Muscle layer of duodenum (tissue), 2 donors: Measurements from ENCODE around the gene ENPEP.
"Not testable (repeated sequence)": the region's sequence is repeated elsewhere in the genome, so short reads cannot be mapped to it uniquely, and the experiment has no call there.

Experiments
- H3K27ac ChIP-seq: one replicate; pipeline ENCODE4 v1.7.0; 2013; ENCODE audit warnings: mild to moderate bottlenecking, low read length
- H3K27me3 ChIP-seq: one replicate; pipeline ENCODE4 v1.7.0; 2013; ENCODE audit warnings: low read depth, mild to moderate bottlenecking, control low read depth, low read length
- H3K36me3 ChIP-seq, 2 donors: one replicate each; pipeline ENCODE4 v1.7.0; 2013; ENCODE audit warnings: low read length in 2 of 2, control low read depth in 1 of 2, mild to moderate bottlenecking in 1 of 2; ENCODE audit not compliant: insufficient read depth in 2 of 2, control insufficient read depth in 1 of 2
- H3K4me1 ChIP-seq, 2 donors: one replicate each; pipeline ENCODE4 v1.7.0; 2013; ENCODE audit warnings: low read length in 2 of 2, mild to moderate bottlenecking in 2 of 2, control low read depth in 1 of 2, moderate library complexity in 1 of 2; ENCODE audit not compliant: insufficient read depth in 2 of 2, control insufficient read depth in 1 of 2
- H3K4me3 ChIP-seq, 2 donors: one replicate each; pipeline ENCODE4 v1.7.0; 2013; ENCODE audit warnings: low read length in 2 of 2, low read depth in 1 of 2, mild to moderate bottlenecking in 1 of 2
- H3K9me3 ChIP-seq, 2 donors: one replicate each; pipeline ENCODE4 v1.7.0; 2013; ENCODE audit warnings: low read length in 2 of 2, control low read depth in 1 of 2, mild to moderate bottlenecking in 1 of 2; ENCODE audit not compliant: control insufficient read depth in 1 of 2
- donor health status: healthy.

The ENPEP gene

DNA sequence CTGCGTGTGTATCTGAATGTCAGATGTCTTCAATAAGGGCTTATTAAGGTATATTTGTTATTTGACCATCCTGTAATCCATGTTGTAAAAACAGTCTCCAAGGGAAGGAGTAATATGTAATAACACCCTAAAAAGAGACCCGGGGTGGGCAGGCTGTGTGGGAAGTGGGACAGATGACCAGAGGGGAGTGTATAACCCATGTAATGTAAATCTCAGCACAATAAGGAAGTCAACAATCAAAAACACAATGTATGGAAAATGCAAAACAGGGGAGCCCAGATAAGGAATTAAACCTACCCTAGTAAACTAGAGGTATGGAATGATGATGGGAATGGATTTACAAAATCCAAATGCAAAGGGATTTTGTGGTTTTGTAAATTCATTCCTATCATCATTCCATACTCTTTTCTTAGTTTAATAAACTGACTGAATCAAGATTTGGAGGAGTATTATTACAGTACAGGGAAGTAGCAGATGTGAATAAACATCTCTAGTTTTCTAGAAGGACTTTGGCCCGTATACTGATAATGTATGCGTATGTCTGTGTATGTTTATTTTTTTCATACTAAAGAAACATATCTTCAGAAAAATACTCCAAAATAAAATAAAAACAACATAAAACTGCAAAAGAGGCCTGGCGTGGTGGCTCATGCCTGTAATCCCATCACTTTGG is 15.7 kb upstream of the ENPEP start:
- Histone ChIP-seq H3K4me1 (no peaks in the 10 kb centered on the region), H3K36me3 (no peaks in the 10 kb centered on the region), H3K4me3 (no peak overlapping the region), H3K9me3 (no peaks in the 10 kb centered on the region), H3K27ac (no peak overlapping the region), H3K27me3 (no peaks in the 10 kb centered on the region)

GRCh38 chr4:110467400-110467799 is 8.6 kb upstream of the ENPEP start:
- Histone ChIP-seq H3K27me3 (no peaks in the 10 kb centered on the region), H3K9me3 (peaks cover 0 to 4% of the 10 kb centered on the region in 2 donors), H3K4me1 (no peaks in the 10 kb centered on the region), H3K4me3 (no peak overlapping the region), H3K27ac (no peak overlapping the region), H3K36me3 (no peaks in the 10 kb centered on the region)

DNA sequence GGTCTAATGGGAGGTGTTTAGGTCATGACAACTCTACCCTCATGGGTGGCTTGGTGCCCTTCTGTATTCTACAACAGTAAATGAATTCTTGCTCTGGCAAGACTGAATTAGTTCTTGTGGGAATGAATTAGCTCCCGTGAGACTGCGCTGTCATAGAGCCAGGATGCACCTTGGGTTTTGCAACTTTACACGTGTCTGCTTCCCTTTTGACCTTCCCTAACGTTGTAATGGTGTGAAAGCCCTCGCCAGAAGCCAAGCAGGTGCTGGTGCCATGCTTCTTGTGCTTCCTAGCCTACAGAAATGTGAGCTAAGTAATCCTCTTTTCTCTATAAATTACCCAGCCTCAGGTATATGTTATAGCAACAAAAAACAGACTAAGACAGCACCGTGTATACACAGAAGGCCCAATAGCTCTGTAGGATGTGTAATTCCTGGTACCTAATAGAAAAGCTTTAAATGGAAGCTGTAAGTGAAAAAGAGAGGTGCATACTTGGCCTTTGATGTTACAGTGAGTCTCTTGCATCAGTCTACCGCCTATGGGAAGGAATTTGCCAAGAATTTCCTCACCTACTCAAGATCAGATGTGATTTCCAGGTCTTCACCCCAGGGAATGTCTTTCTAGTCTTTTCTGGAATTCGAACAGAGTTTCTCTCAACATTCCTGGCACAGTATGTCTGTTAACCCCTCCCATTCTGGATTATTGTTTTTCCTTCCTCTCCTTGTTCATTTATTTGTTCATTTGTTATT is 3.2 kb upstream of the ENPEP start:
- no peaks in the 10 kb centered on the region for H3K27me3 ChIP-seq
- H3K9me3 ChIP-seq = peaks cover 0 to 4% of the 10 kb centered on the region in 2 donors
- H3K36me3 ChIP-seq = no peaks in the 10 kb centered on the region
- no peak overlapping the region for H3K4me3 ChIP-seq
- H3K4me1 ChIP-seq = no peaks in the 10 kb centered on the region
- H3K27ac ChIP-seq = no peak overlapping the region

DNA sequence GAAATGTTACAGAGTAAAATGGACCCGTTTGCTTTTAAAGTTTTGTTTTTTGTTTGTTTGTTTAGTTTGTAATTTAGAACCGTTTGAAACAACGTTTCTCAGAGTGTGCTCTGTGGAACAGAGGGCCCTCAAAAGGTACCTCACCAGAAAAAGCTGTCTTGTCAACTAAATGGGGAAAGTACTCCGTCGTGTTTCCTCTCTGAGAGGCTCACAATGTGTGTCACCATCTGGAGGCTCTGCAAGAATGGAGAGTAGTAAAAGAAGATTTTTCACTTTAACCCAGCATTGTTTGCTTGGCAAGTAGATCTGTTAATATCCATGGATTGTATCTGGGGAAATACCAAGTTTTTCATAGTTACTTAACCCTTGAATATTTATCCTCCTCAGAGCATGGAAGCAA is 1.5 kb upstream of the ENPEP start:
- no peaks in the 10 kb centered on the region for H3K36me3 ChIP-seq
- H3K4me3 ChIP-seq = no peak overlapping the region
- H3K4me1 ChIP-seq = no peaks in the 10 kb centered on the region
- no peak overlapping the region for H3K27ac ChIP-seq
- no peaks in the 10 kb centered on the region for H3K9me3 ChIP-seq
- no peaks in the 10 kb centered on the region for H3K27me3 ChIP-seq

GRCh38 chr4:110475080-110475479 is 875 bp upstream of the ENPEP start:
- not testable (repeated sequence) for H3K36me3 ChIP-seq, H3K4me1 ChIP-seq, H3K4me3 ChIP-seq, H3K27me3 ChIP-seq, H3K27ac ChIP-seq, H3K9me3 ChIP-seq

DNA sequence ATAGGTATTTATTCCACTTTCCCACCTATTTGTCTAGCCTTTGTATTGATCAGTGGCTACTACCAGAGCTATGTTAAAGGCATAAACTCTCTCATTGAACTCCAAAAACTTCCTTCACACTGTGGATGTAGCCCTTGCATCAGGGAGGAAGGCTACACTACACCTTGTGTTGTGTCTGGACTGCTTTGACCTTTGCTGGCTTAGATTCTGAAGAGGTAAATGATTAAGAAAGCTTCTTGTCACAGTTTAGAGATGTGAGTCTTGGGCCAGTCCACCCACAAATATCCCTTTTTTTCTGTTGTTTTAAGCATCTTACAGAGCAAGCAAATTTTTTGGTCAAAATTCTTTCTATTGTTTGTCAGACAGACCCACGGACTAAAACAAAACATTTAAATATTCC is 1.9 kb downstream of the ENPEP start:
- Histone ChIP-seq H3K27ac (no peak overlapping the region), H3K27me3 (no peaks in the 10 kb centered on the region), H3K36me3 (no peaks in the 10 kb centered on the region), H3K4me1 (no peaks in the 10 kb centered on the region), H3K4me3 (no peak overlapping the region), H3K9me3 (no peaks in the 10 kb centered on the region)

GRCh38 chr4:110480031-110480549 is 4.1 kb downstream of the ENPEP start:
- H3K36me3 ChIP-seq = no peaks in the 10 kb centered on the region
- H3K4me3 ChIP-seq = no peak overlapping the region
- H3K9me3 ChIP-seq = no peaks in the 10 kb centered on the region
- H3K4me1 ChIP-seq = no peaks in the 10 kb centered on the region
- no peak overlapping the region for H3K27ac ChIP-seq
- H3K27me3 ChIP-seq = no peaks in the 10 kb centered on the region

GRCh38 chr4:110480746-110481271 is 4.9 kb downstream of the ENPEP start:
- Histone ChIP-seq H3K4me1 (no peaks in the 10 kb centered on the region), H3K4me3 (no peak overlapping the region), H3K9me3 (no peaks in the 10 kb centered on the region), H3K36me3 (no peaks in the 10 kb centered on the region), H3K27ac (no peak overlapping the region), H3K27me3 (no peaks in the 10 kb centered on the region)

DNA sequence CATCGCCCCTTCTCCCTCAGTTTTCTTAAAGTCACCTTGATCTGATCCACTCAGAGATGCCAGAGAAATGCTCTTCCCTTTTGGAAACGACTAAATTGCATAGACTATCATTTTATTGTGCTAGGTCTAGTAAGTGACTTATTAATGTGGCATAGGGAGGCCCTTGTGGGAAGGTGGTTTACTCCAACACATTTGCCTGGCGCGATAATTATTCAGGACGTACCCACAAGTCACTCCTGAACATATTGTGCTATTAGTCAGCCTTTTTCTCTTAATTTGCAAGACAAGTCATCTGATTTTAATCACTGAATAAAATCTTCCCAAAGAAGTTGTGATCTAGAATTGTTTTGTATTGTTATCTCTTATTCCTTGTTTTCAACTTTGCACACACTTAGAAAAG is 7.6 kb downstream of the ENPEP start:
- H3K4me3 ChIP-seq = no peak overlapping the region
- no peak overlapping the region for H3K27ac ChIP-seq
- no peaks in the 10 kb centered on the region for H3K27me3 ChIP-seq
- H3K36me3 ChIP-seq = no peaks in the 10 kb centered on the region
- no peaks in the 10 kb centered on the region for H3K4me1 ChIP-seq
- H3K9me3 ChIP-seq = no peaks in the 10 kb centered on the region

DNA sequence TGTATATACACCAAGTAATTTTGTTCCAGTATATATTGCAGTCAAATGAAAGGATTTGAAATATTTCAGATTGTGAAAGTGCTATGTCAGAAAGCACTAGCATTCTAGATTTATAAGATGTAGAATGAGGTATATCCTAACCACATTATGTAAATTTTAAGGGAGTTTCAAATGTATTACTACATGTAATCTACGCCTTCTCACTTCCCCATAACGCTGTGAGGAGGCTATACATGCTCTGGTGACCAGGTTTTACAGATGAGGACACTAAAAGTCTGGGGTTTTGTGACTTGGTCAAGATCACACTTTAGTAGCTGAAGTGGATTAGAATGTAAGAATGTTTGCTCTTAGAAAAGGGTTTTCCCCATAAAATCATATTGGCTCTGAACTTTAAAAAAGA is 8.1 kb downstream of the ENPEP start:
- Histone ChIP-seq H3K4me3 (no peak overlapping the region), H3K27ac (no peak overlapping the region), H3K9me3 (no peaks in the 10 kb centered on the region), H3K4me1 (no peaks in the 10 kb centered on the region), H3K36me3 (no peaks in the 10 kb centered on the region), H3K27me3 (no peaks in the 10 kb centered on the region)

DNA sequence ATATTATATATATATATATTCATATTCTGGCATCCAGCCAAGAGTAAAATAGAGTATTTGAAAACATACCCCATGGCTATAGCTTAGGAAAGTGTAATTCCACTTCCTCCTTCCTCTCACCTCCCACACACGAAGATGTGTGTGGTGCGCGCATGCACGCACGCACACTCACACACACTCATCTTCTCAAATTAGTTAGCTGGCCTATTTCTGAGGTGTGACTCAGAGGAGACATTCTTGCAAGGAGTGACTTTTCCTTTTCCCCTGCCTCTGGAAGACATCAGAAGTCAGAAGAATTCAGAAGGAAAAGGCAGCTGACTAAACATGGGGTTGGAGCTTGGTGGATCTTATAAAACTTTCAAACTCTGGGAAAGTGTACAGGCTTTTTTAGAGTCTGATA is 8.8 kb downstream of the ENPEP start:
- no peak overlapping the region for H3K27ac ChIP-seq
- H3K4me1 ChIP-seq = no peaks in the 10 kb centered on the region
- no peaks in the 10 kb centered on the region for H3K27me3 ChIP-seq
- no peaks in the 10 kb centered on the region for H3K9me3 ChIP-seq
- no peak overlapping the region for H3K4me3 ChIP-seq
- H3K36me3 ChIP-seq = no peaks in the 10 kb centered on the region
